SU-DHL-6 (cell line): ENCODE data around the gene PRICKLE1.

Experiments
- H2AFZ ChIP-seq: fragments of 200-600 bp; sonication (generic); 2 replicates; pipeline ENCODE4 v1.6.1; 2014; ENCODE audit warnings: low read depth, mild to moderate bottlenecking, moderate library complexity, mixed read lengths, antibody characterized with exemption, low read length; ENCODE audit not compliant: severe bottlenecking
- H3F3A ChIP-seq: fragments of 200-600 bp; shearing (Covaris generic); 2 replicates; pipeline ENCODE4 v1.6.0; 2016; ENCODE audit warnings: antibody characterized with exemption, mild to moderate bottlenecking; ENCODE audit not compliant: insufficient read depth
- H3K27ac ChIP-seq: fragments of 200-600 bp; sonication (generic); 2 replicates; pipeline ENCODE4 v1.5.1; 2016; ENCODE audit warnings: low read depth, mild to moderate bottlenecking, low read length, moderate library complexity, mixed read lengths
- H3K27me3 ChIP-seq: fragments of 200-600 bp; sonication (generic), shearing (Covaris generic); 2 replicates; pipeline ENCODE4 v1.6.0; 2014; ENCODE audit warnings: mild to moderate bottlenecking, low read length
- H3K36me3 ChIP-seq: fragments of 200-600 bp; sonication (generic); 2 replicates; pipeline ENCODE4 v1.6.1; 2014; ENCODE audit warnings: mild to moderate bottlenecking, low read length, mixed read lengths
- H3K4me2 ChIP-seq: fragments of 300-600, 200-600 bp; shearing (Covaris generic), sonication (generic); 2 replicates; pipeline ENCODE4 v1.6.0; 2014; ENCODE audit warnings: low read length, low read depth, mild to moderate bottlenecking; ENCODE audit not compliant: poor library complexity, severe bottlenecking
- H3K4me3 ChIP-seq: fragments of 200-600 bp; sonication (generic); 2 replicates; pipeline ENCODE4 v1.5.1; 2014; ENCODE audit warnings: antibody characterized with exemption, low read length, mild to moderate bottlenecking, mixed read lengths; ENCODE audit not compliant: insufficient read depth, poor library complexity, severe bottlenecking
- H3K79me2 ChIP-seq: fragments of 200-600 bp; sonication (generic); 2 replicates; pipeline ENCODE4 v1.6.1; 2014; ENCODE audit warnings: mild to moderate bottlenecking, low read length, moderate library complexity; ENCODE audit not compliant: insufficient read depth
- H3K9ac ChIP-seq: fragments of 200-600 bp; sonication (generic); 2 replicates; pipeline ENCODE4 v1.7.0; 2014; ENCODE audit warnings: mild to moderate bottlenecking, low read length
- H3K9me2 ChIP-seq: fragments of 200-600 bp; sonication (generic); replicated peaks from 2 replicates; pipeline ENCODE4 v1.6.1; 2014; ENCODE audit warnings: low read length; ENCODE audit not compliant: insufficient read depth
- H3K9me3 ChIP-seq: fragments of 200-600 bp; sonication (generic); 2 replicates; pipeline ENCODE4 v1.6.1; 2014; ENCODE audit warnings: low read length, mixed read lengths; ENCODE audit not compliant: insufficient read depth
- H4K20me1 ChIP-seq: fragments of 200-600 bp; sonication (generic); 2 replicates; pipeline ENCODE4 v1.6.1; 2014; ENCODE audit warnings: low read depth, mild to moderate bottlenecking, antibody characterized with exemption, low read length, moderate library complexity, mixed read lengths
- EZH2phosphoT487 ChIP-seq: fragments of 200-600 bp; sonication (generic), shearing (Covaris generic); conservative IDR thresholded peaks from 2 replicates; pipeline ENCODE4 v1.6.1; 2018; ENCODE audit warnings: mild to moderate bottlenecking, antibody characterized with exemption, low read length, moderate library complexity, mixed read lengths
- TF ChIP-seq, protein P1 (sequence below): fragments of 200-600 bp; sonication (generic); IDR thresholded peaks from one replicate; pipeline ENCODE4 v1.5.1; 2017; ENCODE audit warnings: antibody characterized with exemption, mild to moderate bottlenecking, low read length, moderate library complexity; ENCODE audit not compliant: insufficient read depth, poor library complexity, severe bottlenecking

The PRICKLE1 gene

DNA sequence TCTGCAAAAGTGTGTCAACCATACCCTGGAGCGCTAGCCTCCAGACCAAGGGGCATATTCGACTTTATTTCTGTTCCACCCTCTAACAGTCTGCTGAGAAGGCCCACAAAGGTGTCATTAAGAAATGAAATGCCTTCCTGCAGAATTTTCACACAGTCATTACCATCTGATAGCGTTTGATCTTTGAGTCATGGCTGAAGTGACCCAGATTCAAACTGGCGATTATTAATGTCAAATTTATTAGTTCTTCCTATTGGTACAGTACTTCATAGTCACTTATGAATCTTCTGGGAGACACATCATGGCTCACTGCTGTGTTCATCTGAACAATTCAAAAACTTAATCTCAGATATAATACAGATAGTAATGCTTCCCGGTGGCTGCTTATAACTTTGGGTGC, 13.2 kb downstream of the PRICKLE1 start:
- Histone ChIP-seq H3K36me3 (no peaks in the 10 kb centered on the region), H3K79me2 (no peaks in the 10 kb centered on the region)

DNA sequence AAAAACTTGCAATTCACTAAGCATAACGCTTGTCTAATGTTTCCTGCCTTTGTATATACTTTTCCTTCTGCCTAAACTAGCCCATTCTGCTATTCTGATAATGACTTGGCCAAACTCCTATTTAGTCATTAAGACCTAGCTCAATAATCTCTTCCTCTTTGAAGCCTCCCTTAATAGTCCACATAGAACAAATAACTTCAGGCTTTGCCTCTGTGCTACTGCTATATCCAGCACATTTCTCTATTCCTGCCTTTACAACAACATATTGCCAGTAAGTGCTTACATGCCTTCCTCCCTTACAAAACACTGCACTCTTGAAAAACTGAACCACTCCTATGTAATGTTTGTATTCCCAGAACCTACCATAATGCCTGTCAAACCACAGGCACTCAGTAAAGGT, 13.8 kb downstream of the PRICKLE1 start:
- no peak for TF ChIP-seq EZH2phosphoT487
- TF ChIP-seq, protein P1, sequence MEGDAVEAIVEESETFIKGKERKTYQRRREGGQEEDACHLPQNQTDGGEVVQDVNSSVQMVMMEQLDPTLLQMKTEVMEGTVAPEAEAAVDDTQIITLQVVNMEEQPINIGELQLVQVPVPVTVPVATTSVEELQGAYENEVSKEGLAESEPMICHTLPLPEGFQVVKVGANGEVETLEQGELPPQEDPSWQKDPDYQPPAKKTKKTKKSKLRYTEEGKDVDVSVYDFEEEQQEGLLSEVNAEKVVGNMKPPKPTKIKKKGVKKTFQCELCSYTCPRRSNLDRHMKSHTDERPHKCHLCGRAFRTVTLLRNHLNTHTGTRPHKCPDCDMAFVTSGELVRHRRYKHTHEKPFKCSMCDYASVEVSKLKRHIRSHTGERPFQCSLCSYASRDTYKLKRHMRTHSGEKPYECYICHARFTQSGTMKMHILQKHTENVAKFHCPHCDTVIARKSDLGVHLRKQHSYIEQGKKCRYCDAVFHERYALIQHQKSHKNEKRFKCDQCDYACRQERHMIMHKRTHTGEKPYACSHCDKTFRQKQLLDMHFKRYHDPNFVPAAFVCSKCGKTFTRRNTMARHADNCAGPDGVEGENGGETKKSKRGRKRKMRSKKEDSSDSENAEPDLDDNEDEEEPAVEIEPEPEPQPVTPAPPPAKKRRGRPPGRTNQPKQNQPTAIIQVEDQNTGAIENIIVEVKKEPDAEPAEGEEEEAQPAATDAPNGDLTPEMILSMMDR = no peak
- no peak overlapping the region for H3K4me2 ChIP-seq
- no peak overlapping the region for H3K27ac ChIP-seq
- no peak overlapping the region for H3K4me3 ChIP-seq
- H3K27me3 ChIP-seq = no peaks in the 10 kb centered on the region
- no peak overlapping the region for H2AFZ ChIP-seq
- no peaks in the 10 kb centered on the region for H4K20me1 ChIP-seq
- H3F3A ChIP-seq = no peaks in the 10 kb centered on the region
- no peaks in the 10 kb centered on the region for H3K36me3 ChIP-seq
- no peaks in the 10 kb centered on the region for H3K9me2 ChIP-seq
- H3K79me2 ChIP-seq = no peaks in the 10 kb centered on the region
- H3K9me3 ChIP-seq = no peaks in the 10 kb centered on the region
- H3K9ac ChIP-seq = no peak overlapping the region

More for the DNA sequence above, 13.2 kb downstream of the PRICKLE1 start:
- Histone ChIP-seq H3K27me3 (no peaks in the 10 kb centered on the region), H4K20me1 (no peaks in the 10 kb centered on the region), H3K4me3 (no peak overlapping the region), H2AFZ (no peak overlapping the region), H3F3A (no peaks in the 10 kb centered on the region), H3K9me2 (no peaks in the 10 kb centered on the region), H3K9ac (no peak overlapping the region), H3K9me3 (no peaks in the 10 kb centered on the region), H3K27ac (no peak overlapping the region), H3K4me2 (no peak overlapping the region)
- TF ChIP-seq, protein P1 = no peak
- TF ChIP-seq EZH2phosphoT487 = no peak

DNA sequence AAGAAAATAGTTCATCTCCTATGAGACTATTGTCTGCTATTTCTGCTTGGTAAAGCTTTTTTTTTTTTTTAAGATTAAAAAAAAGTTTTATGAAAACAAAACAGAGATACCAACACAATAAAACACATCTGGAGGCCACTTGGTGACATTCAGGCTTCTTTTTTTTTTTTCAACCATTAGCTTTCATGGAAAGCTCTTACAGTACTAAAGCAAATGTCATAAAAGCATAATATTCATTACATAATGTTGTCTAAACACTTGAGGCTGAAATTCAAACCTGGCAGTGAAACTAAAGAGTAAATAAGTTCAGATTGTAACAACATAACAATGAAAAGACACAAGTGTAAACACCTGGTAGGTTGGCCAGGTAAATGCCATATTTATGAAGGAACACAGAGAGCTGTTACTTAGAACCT, 14.7 kb downstream of the PRICKLE1 start:
- no peak overlapping the region for H2AFZ ChIP-seq
- H3K79me2 ChIP-seq = no peaks in the 10 kb centered on the region
- TF ChIP-seq, protein P1 = no peak
- no peak for TF ChIP-seq EZH2phosphoT487
- H3K27me3 ChIP-seq = no peaks in the 10 kb centered on the region
- H3K9me3 ChIP-seq = no peaks in the 10 kb centered on the region
- no peak overlapping the region for H3K4me2 ChIP-seq
- no peak overlapping the region for H3K4me3 ChIP-seq
- no peaks in the 10 kb centered on the region for H3K36me3 ChIP-seq
- H3K9ac ChIP-seq = no peak overlapping the region
- no peak overlapping the region for H3K27ac ChIP-seq
- H4K20me1 ChIP-seq = no peaks in the 10 kb centered on the region
- no peaks in the 10 kb centered on the region for H3K9me2 ChIP-seq
- H3F3A ChIP-seq = no peaks in the 10 kb centered on the region
